Measurements from ENCODE around the gene APLF. TPM values are rescaled to one million over a fixed set of nuclear protein-coding genes. Genes with fewer than 3 reads are reported as not detected.

APLF gene
- total and polyA plus RNA-seq, 10 of the 15 experiments (the other 5 are each of a cell fraction or from before 2014, with no cell fraction given) = 0.66 to 2.8 (median 1.8) TPM

- TF ChIP-seq ZNF384 (IDR thresholded peaks at IDR 0.05; ENCODE audit: borderline replicate concordance, low read depth, low read length) (peak; percentile 38; the same call in 1 of the 2 replicates), TARDBP (IDR thresholded peaks at IDR 0.05; ENCODE audit: borderline replicate concordance) (no peak), BRCA1 (IDR thresholded peaks at IDR 0.05; ENCODE audit: low read depth, low read length) (no peak), DPF2 (IDR thresholded peaks at IDR 0.05) (peak; percentile 97), PBX3 (IDR thresholded peaks at IDR 0.05; ENCODE audit: insufficient replicate concordance, low read depth, low read length) (no peak), HDAC6 (IDR thresholded peaks at IDR 0.05; ENCODE audit: unreplicated experiment) (no peak), E2F8 (IDR thresholded peaks at IDR 0.05; ENCODE audit: low read depth, partially characterized antibody) (no peak), RFX5 (IDR thresholded peaks at IDR 0.05; ENCODE audit: low read depth, low read length) (no peak), EED (IDR thresholded peaks at IDR 0.05; ENCODE audit: low read depth) (peak; percentile 88), TAF1 (IDR thresholded peaks at IDR 0.05; ENCODE audit: borderline replicate concordance, low read depth, low read length) (no peak), BCL11A (IDR thresholded peaks at IDR 0.05; ENCODE audit: low read depth, low read length) (peak; percentile 86), NRF1 (conservative IDR thresholded peaks at IDR 0.05; ENCODE audit: low read depth, low read length) (no peak), MEF2A (IDR thresholded peaks at IDR 0.05; ENCODE audit: insufficient read depth, low read depth, low read length) (peak; percentile 89), USF1 (IDR thresholded peaks at IDR 0.05; ENCODE audit: borderline replicate concordance, extremely low read length, insufficient read depth, low read depth, low read length) (no peak), CBX3 (IDR thresholded peaks at IDR 0.05; ENCODE audit: borderline replicate concordance, low read depth) (no peak), NFYA (IDR thresholded peaks at IDR 0.05; ENCODE audit: borderline replicate concordance, low read depth, low read length) (no peak), TCF7 (IDR thresholded peaks at IDR 0.05; ENCODE audit: borderline replicate concordance) (peak; percentile 78), PAX8 (IDR thresholded peaks at IDR 0.05) (no peak), SMAD1 (IDR thresholded peaks at IDR 0.05; ENCODE audit: low read depth, partially characterized antibody) (peak; percentile 20), RBBP5 (conservative IDR thresholded peaks at IDR 0.05) (no peak), SP1 (IDR thresholded peaks at IDR 0.05; ENCODE audit: low read depth, low read length) (no peak), TCF12 (IDR thresholded peaks at IDR 0.05; ENCODE audit: low read depth, low read length) (peak; percentile 47; the same call in 1 of the 2 replicates), CTCF (IDR thresholded peaks at IDR 0.05 in 2 of 3, conservative IDR thresholded peaks at IDR 0.05 in 1 of 3; ENCODE audit: control insufficient read depth in 2 of 3, extremely low read depth in 1 of 3, insufficient read depth in 1 of 3, low read depth in 3 of 3, low read length in 3 of 3) (no peak), SMAD5 (IDR thresholded peaks at IDR 0.05; ENCODE audit: low read depth) (no peak), IRF4 (IDR thresholded peaks at IDR 0.05; ENCODE audit: low read depth, low read length) (peak; percentile 96), CBFB (IDR thresholded peaks at IDR 0.05; ENCODE audit: low read depth) (peak; percentile 84), YBX1 (IDR thresholded peaks at IDR 0.05) (no peak)
Measured at GRCh38 chr2:68423966-68424650, 43.3 kb upstream of the APLF start (continued).

Measured in GM12878 (cell line).